GM12872 (cell line): ENCODE measurements around the gene SIVA1.

Experiments
- CTCF ChIP-seq: IDR thresholded peaks from 3 replicates; pipeline ENCODE4 v1.5.1; 2011; ENCODE audit warnings: low read depth, mild to moderate bottlenecking, low read length, moderate library complexity; ENCODE audit not compliant: insufficient read depth

The SIVA1 gene

GRCh38 chr14:104728631-104729030 is 24.3 kb upstream of the SIVA1 start:
- TF ChIP-seq CTCF: no peak

- TF ChIP-seq CTCF: no peak
These were observed 23.1 kb upstream of the SIVA1 start for GRCh38 chr14:104729835-104730181.

- no peak for TF ChIP-seq CTCF
These were observed 22.5 kb upstream of the SIVA1 start for GRCh38 chr14:104730487-104730886.

GRCh38 chr14:104731320-104732294 is 21.3 kb upstream of the SIVA1 start:
- peak; percentile 52 for TF ChIP-seq CTCF

- no peak for TF ChIP-seq CTCF
These were observed 20.6 kb upstream of the SIVA1 start for GRCh38 chr14:104732355-104732804.

GRCh38 chr14:104732931-104733681 is 19.8 kb upstream of the SIVA1 start:
- TF ChIP-seq CTCF: no peak

GRCh38 chr14:104734051-104734587 is 18.8 kb upstream of the SIVA1 start:
- no peak for TF ChIP-seq CTCF
